ENCODE measurements around the gene ITGB8. TPM values are rescaled to one million over a fixed set of nuclear protein-coding genes. Genes with fewer than 3 reads are reported as not detected.

The ITGB8 gene
- total and polyA plus RNA-seq, 9 of the 15 experiments (the other 6 are each of a cell fraction or from before 2014, with no cell fraction given) = under 0.01 to 0.03 (median 0.02) TPM; not detected in 6

GRCh38 chr7:20306180-20306946 lies 24.3 kb upstream of the ITGB8 start (continued):
- TF ChIP-seq, protein P1, sequence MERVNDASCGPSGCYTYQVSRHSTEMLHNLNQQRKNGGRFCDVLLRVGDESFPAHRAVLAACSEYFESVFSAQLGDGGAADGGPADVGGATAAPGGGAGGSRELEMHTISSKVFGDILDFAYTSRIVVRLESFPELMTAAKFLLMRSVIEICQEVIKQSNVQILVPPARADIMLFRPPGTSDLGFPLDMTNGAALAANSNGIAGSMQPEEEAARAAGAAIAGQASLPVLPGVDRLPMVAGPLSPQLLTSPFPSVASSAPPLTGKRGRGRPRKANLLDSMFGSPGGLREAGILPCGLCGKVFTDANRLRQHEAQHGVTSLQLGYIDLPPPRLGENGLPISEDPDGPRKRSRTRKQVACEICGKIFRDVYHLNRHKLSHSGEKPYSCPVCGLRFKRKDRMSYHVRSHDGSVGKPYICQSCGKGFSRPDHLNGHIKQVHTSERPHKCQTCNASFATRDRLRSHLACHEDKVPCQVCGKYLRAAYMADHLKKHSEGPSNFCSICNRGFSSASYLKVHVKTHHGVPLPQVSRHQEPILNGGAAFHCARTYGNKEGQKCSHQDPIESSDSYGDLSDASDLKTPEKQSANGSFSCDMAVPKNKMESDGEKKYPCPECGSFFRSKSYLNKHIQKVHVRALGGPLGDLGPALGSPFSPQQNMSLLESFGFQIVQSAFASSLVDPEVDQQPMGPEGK (CRISPR knock-in tag; IDR thresholded peaks at IDR 0.05; ENCODE audit: borderline replicate concordance) = no peak
- TF ChIP-seq IFI16 (CRISPR knock-in tag; IDR thresholded peaks at IDR 0.05) (no peak), HINFP (tag; conservative IDR thresholded peaks at IDR 0.05; ENCODE audit: low read depth) (no peak), HMG20B (CRISPR knock-in tag; IDR thresholded peaks at IDR 0.05) (no peak), NR2C2 (CRISPR knock-in tag; IDR thresholded peaks at IDR 0.05) (no peak), NR2C2 (tag; IDR thresholded peaks at IDR 0.05) (no peak), RREB1 (CRISPR knock-in tag; IDR thresholded peaks at IDR 0.05) (no peak), U2AF2 (optimal IDR thresholded peaks at IDR 0.05; ENCODE audit: low read depth, low read length) (no peak), AFF1 (IDR thresholded peaks at IDR 0.05; ENCODE audit: low read depth in 1 of 2, partially characterized antibody in 2 of 2) (no peak), ZNF431 (CRISPR knock-in tag; IDR thresholded peaks at IDR 0.05) (no peak)
- TF ChIP-seq, protein P2, sequence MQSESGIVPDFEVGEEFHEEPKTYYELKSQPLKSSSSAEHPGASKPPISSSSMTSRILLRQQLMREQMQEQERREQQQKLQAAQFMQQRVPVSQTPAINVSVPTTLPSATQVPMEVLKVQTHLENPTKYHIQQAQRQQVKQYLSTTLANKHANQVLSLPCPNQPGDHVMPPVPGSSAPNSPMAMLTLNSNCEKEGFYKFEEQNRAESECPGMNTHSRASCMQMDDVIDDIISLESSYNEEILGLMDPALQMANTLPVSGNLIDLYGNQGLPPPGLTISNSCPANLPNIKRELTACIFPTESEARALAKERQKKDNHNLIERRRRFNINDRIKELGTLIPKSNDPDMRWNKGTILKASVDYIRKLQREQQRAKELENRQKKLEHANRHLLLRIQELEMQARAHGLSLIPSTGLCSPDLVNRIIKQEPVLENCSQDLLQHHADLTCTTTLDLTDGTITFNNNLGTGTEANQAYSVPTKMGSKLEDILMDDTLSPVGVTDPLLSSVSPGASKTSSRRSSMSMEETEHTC (IDR thresholded peaks at IDR 0.05) = no peak
